HK-2 (cell line): ENCODE measurements around the gene INTS11.
"Not testable (repeated sequence)": the region's sequence is repeated elsewhere in the genome, so short reads cannot be mapped to it uniquely, and the experiment has no call there.

Experiments used
- DNase-seq: peaks from one replicate; pipeline ENCODE4 v3.0.0-alpha.2; 2018; ENCODE audit not compliant: unreplicated experiment

The INTS11 gene

GRCh38 chr1:1324524-1325287 is at the start of gene INTS11, which contains the start of gene CPTP:
INTS11 (minus strand) TSS chr1:1324660; CDS start chr1:1324608, 52 bp downstream.
CPTP (plus strand) TSS chr1:1324802; CDS start chr1:1326911, 2,109 bp downstream.
- DNase-seq: peak; percentile 97

DNA sequence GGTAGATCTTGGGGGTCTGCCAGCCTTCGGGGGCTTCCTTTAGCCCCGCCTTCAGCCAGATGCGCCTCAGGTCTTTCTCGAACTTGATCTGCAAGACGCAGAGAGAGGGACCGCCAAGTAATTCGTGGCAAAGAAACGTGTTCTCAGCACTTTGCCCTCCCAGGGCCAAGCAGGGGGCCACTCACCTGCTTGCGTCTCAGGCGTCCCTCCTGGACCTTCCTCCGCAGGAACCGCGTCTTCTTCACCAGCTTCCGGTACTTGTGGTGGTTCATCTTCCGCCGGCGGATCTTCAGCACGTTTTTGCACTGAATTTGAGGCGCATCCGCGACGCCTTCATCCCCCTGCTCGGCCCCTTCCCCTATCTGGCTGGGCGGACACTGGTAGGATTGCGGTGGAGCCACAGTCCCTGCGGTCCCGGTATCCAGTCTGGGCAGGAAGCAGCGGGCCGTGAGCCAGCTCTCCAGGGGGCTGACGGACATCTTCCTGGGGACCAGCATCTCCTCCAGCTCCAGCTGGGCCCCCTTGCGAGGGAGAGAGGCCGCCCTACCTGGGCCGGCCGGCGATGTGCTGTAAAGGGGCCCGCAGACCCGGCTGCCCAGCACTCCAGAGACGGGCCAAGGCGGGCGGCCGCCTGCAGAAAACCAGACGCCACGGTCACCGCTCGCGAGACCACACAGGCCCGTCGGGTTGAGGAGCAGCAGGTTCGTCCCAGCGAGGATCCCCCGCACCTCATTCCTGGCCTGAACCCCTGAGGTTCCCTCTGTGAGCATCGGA is 49.5 kb upstream of the INTS11 start:
- no peak for DNase-seq

DNA sequence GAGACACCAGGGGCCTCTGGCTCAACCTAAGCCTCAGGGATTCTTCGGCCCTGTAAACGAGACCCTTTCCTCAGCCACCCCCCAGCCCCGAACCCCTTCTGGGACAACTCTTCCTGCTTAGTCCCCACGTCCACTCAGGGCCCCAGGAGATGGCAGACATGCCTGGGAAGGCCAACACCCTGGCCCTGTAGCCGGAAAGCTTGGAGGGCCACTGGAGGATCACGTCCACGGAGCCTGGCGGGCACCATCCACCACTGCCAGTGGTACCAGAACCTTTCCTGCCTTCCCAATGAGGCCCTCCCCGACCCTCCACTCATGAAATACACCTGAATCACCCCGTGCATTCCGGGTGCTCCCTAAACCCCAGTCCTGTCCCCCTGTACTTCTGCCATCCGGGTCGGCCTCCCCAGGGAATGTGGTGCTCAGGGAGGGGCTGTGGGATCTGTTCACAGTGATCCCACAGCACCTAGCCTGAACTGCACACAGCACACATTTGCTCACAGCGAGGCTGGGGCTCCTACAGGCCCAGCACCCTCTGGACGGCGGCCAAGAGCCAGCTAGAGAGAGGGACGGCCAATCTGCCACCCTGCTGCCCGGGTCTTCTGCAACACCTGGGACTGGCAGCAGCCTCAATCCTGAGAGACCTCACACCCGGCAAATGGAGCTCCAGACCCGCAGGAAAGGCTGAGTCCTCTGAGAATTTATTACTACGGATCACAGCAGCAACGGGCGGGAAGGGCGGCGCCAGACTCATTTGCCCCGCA is 48.8 kb upstream of the INTS11 start:
- DNase-seq: no peak

DNA sequence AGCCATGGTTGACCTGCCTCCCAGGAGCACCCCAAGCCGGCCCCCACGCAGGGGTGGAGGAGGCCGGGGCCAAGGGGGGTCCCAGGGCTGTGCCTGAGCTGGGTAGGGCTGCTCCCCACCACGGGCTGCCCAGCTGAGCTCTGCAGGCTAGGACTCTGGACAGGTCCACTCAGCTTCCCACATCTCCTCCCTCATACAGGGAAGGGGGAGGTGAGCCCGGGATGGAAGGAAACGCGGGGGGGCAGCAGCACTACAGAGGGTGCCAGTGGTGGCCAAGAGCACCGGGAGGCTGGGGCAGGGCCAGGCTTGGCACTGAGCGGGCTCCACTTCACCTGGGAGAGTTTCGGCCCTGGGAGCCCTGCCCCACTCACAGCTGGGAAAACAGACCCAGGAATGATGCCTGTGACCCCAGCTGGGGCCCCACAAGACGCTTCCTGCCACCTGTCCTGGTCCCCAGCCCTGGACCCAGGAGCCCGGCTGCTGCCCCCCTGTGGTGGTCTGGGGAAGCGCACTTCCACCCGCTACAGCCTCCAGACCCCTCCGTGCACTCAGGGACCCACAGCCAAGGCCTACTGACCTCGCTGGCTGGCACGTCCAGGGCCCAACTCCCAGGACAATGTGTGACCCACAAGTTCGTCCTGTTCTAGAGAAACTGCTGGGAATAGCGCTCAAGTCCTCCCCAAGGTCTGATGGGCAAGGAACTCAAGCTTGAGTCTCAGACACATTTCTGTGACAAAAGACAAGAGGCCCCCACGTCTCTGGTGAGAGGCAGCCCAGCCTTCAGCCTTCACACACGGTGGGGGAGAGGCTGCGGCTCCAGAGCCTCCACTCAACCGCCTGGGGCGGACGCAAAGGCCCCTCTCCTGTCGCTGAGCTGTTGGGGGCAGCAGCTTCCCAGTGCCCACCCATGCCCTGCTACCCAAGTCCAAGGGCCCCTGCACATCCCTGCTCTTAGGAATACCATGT is 47.6 kb upstream of the INTS11 start:
- peak; percentile 85 for DNase-seq

GRCh38 chr1:1371364-1371745 is 46.9 kb upstream of the INTS11 start:
- no peak for DNase-seq

- no peak for DNase-seq
Observed at GRCh38 chr1:1370771-1371300, 46.4 kb upstream of the INTS11 start.

DNA sequence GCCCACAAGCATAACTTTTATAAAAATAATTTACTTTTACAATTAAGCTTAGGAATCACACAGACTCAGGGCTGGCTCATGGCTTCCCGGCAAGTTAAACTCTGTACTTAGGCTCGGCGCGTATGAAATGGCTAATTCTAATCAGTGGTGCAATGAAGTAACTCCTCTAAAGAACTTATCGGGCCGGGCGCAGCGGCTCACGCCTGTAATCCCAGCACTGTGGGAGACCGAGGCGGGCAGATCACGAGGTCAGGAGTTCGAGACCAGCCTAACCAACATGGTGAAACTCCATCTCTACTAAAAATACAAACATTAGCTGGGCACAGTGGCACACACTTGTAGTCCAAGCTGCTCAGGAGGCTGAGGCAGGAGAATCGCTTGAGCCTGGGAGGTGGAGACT is 45.6 kb upstream of the INTS11 start:
- DNase-seq: not testable (repeated sequence)

DNA sequence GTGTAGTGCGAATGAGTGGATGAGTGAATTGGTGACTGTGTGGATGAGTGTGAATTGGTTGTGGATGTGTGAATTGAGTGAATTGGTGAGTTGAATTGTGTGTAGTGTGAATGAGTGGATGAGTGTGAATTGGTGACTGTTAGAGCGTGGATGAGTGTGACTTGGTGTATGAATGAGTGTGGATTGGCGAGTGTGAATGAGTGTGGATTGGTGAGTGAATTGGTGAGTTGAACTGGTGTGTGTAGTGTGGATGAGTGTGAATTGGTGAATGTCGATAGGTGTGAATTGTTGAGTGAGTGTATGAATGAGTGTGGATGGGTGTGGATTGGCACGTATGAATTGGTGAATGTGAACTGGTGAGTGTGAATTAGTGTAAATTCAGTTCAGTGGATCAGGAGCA is 42.9 kb upstream of the INTS11 start:
- DNase-seq: no peak

DNA sequence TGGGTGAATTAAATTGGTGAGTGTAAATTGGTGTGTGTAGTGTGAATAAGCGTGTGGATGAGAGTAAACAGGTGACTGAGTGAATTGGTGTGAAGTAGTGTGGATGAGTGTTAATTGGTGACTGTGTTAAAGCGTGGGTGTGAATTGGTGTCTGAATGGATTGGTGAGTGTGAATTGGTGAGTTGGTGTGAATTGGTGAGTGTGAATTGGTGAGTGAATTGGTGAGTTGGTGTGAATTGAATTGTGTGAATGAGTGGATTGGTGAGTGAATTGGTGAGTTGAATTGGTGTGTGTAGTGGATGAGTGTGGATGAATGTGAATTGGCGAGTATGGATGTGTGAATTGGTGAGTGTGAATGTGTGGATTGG is 42.2 kb upstream of the INTS11 start:
- DNase-seq: no peak

DNA sequence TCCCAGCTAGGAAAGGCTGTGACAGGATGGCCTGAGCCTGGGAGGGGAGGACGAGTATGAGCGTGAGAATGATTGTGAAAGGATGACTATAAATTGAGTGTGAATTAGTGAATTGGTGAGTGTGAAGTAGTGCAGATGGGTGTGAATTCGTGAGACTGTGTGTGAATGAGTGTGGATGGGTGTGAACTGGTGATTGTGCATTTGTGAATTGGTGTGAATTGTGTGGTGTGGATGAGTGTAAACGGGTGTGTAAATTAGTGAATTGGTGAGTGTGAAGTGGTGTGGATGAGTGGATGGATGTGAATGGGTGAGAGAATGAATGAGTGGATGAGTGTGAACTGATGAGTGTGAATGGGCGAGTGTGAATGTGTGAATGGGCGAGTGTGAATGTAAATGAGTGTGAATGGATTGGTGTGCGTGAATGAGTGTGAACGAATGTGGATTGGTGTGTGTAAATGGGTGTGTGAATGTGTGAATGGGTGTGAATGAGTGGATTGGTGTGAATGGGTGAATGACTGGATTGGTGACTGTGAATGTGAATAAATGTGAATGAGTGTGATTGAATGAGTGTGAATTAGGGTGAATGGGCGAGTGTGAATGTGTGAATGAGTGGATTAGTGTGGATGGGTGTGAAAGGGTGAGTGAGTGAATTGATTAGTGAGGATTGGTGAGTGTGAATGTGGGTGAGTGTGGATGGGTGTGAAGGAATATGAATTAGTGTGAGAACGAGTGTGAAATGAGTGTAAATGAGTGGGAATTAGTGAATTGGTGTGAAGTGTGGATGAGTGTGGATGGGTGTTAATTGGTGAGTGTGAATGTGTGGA is 41.6 kb upstream of the INTS11 start:
- no peak for DNase-seq

GRCh38 chr1:1364266-1364665 is 39.8 kb upstream of the INTS11 start:
- DNase-seq: no peak

GRCh38 chr1:1361982-1362423 is 37.5 kb upstream of the INTS11 start:
- no peak for DNase-seq

- DNase-seq: no peak
Observed at GRCh38 chr1:1361233-1361981, 36.9 kb upstream of the INTS11 start.

- DNase-seq: peak; percentile 94
Observed at GRCh38 chr1:1360506-1361169, 36.2 kb upstream of the INTS11 start.

GRCh38 chr1:1359664-1360468 is 35.4 kb upstream of the INTS11 start:
- DNase-seq: peak; percentile 65

DNA sequence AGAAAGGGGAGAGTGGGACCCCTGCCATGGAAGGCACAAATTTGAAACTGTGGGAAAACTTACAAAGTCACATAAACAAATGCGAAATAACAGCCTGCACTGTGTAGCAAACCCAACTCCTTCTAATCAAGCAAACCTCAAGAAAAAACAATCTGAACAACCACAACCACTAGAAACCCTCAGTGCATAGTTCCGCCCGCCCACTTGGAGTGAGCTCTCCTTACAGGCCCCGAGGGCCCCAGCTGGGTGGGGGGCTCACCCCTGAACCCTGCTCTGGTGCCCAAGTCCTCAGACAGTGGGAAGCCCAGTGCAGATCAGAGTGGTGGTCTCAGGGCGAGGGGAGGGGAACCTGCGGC is 34.8 kb upstream of the INTS11 start:
- peak; percentile 46 for DNase-seq

DNA sequence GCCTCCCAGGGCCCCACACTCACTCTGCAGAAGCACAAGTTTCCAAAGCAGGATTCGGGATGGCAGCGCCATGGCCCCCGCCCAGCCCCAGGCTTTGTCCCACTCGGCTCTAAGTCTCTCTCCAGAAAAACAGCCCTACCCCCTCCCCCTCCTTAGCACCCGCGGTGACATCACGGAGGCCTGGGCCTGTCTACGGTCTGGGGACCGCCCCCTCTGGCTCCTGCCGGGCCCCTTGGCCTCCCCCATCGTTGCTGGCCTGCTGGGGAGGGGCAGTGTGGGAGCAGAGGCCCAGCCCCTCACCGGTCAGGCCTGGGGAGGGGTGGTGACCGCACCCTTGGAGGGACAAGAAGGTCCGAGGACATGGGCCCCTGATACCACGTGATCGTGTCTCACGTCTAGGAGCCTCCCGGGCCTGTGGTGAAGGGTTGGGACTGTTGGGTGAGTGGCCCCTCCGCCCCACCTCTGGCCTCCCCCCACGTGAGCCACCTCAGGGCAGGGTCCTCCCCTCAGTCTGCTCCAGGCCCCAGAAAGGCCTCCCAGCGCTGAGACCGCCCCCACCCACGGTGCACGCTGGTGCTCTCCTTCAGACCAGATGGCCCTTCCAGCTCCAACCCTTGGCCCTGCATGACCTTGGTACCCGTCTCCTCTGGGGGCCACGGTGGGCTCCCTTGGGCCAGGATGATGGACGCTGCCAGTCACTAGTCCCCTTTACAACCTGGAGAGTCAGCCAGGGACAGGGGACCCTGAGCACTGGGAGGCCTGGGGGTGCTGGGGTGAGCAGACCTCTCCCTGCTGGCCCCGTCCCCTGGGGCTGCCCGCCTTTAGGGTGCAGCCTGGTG is 34.2 kb upstream of the INTS11 start, which contains the start of gene MXRA8:
Gene MXRA8, minus strand, starts transcription at position 123 of the 839 bp plus-strand sequence. Its CDS starts 51 bp downstream, at position 72.
- peak; percentile 88 for DNase-seq
